PFSK-1 (cell line): Measurements from ENCODE around the gene IFRD2.

Experiments
- FOXP2 ChIP-seq: optimal IDR thresholded peaks from 2 replicates; pipeline ENCODE3; 2011; ENCODE audit warnings: borderline replicate concordance, control low read depth, inconsistent platforms; ENCODE audit not compliant: insufficient read depth; ENCODE audit errors: extremely low read length, extremely low read depth
- POLR2AphosphoS5 ChIP-seq: IDR thresholded peaks from 2 replicates; pipeline ENCODE4 v1.6.1; 2012; ENCODE audit warnings: low read depth, mild to moderate bottlenecking, control low read depth, low read length, moderate library complexity
- REST ChIP-seq, 2 experiments: IDR thresholded peaks; 2 replicates each; pipeline versions ENCODE4 v1.6.1 to v1.8.0; 2011 to 2012; ENCODE audit warnings: low read depth in 2 of 2, low read length in 2 of 2, control low read depth in 1 of 2, inconsistent platforms in 1 of 2, mild to moderate bottlenecking in 1 of 2, moderate library complexity in 1 of 2; ENCODE audit not compliant: insufficient read depth in 1 of 2
- SIN3A ChIP-seq: IDR thresholded peaks from 2 replicates; pipeline ENCODE4 v1.6.1; 2012; ENCODE audit warnings: mild to moderate bottlenecking, low read length, moderate library complexity, borderline replicate concordance; ENCODE audit not compliant: insufficient read depth
- TAF1 ChIP-seq: IDR thresholded peaks from 2 replicates; pipeline ENCODE4 v1.6.1; 2012; ENCODE audit warnings: low read length, control low read depth, borderline replicate concordance; ENCODE audit not compliant: insufficient read depth

Gene IFRD2

GRCh38 chr3:50246517-50246954 is 45.7 kb downstream of the IFRD2 start:
- 0 out of 2 replicates have a peak, but pooled peaks have one; percentile 58 for TF ChIP-seq SIN3A
- TF ChIP-seq POLR2AphosphoS5 = no peak
- no peak for TF ChIP-seq TAF1
- TF ChIP-seq REST (IDR thresholded peaks at IDR 0.05; ENCODE audit: insufficient read depth in 1 of 2, low read depth in 2 of 2, low read length in 2 of 2) = no peak
- no peak for TF ChIP-seq FOXP2

GRCh38 chr3:50245831-50246516 is 46.3 kb downstream of the IFRD2 start:
- 0 out of 2 replicates have a peak, but pooled peaks have one; percentile 26 for TF ChIP-seq SIN3A
- TF ChIP-seq POLR2AphosphoS5 = no peak
- TF ChIP-seq REST (IDR thresholded peaks at IDR 0.05; ENCODE audit: insufficient read depth in 1 of 2, low read depth in 2 of 2, low read length in 2 of 2) = 0 out of 4 replicates have a peak, but pooled peaks of 1 of the 2 experiments have one; percentile 15

GRCh38 chr3:50245251-50245745 is 46.9 kb downstream of the IFRD2 start:
- TF ChIP-seq REST (IDR thresholded peaks at IDR 0.05; ENCODE audit: insufficient read depth in 1 of 2, low read depth in 2 of 2, low read length in 2 of 2) = no peak
- TF ChIP-seq TAF1 = no peak
- TF ChIP-seq POLR2AphosphoS5 = no peak
- TF ChIP-seq SIN3A = no peak
- no peak for TF ChIP-seq FOXP2

GRCh38 chr3:50243543-50243895 is 48.7 kb downstream of the IFRD2 start:
- TF ChIP-seq REST (IDR thresholded peaks at IDR 0.05; ENCODE audit: insufficient read depth in 1 of 2, low read depth in 2 of 2, low read length in 2 of 2) = no peak
